K562 (cell line): ENCODE results near the gene PHYKPL. TPM values are rescaled to one million over a fixed set of nuclear protein-coding genes. Genes with fewer than 3 reads are reported as not detected.

ENCODE experiments used
- ATF2 ChIP-seq: sonication (generic); formaldehyde crosslinking; IDR thresholded peaks from 2 replicates; pipeline ENCODE4 v1.8.1; 2022; ENCODE audit warnings: missing genetic modification reagents
- ATF7 ChIP-seq: fragments of 450-650 bp; IDR thresholded peaks from 2 replicates; pipeline ENCODE4 v1.7.1; 2014; ENCODE audit warnings: mild to moderate bottlenecking, moderate library complexity
- BCLAF1 ChIP-seq, 2 experiments: fragments of 450-650 bp in 1 of 2; IDR thresholded peaks; 2 replicates each; pipeline ENCODE4 v1.6.1; 2011 to 2017; ENCODE audit warnings: low read depth in 2 of 2, antibody characterized with exemption in 1 of 2, borderline replicate concordance in 1 of 2, low read length in 1 of 2, mild to moderate bottlenecking in 1 of 2, mixed read lengths in 1 of 2; ENCODE audit not compliant: control insufficient read depth in 1 of 2
- BHLHE40 ChIP-seq: IDR thresholded peaks from 2 replicates; pipeline ENCODE4 v1.6.1; 2011; ENCODE audit warnings: low read length, improper control_type of control experiment
- CAMTA2 ChIP-seq: fragments of 250-450 bp; sonication (Bioruptor Pico); conservative IDR thresholded peaks from 2 replicates; pipeline ENCODE4 v1.5.1; 2022
- CBFA2T3 ChIP-seq: fragments of 450-650 bp; IDR thresholded peaks from 2 replicates; pipeline ENCODE4 v1.6.1; 2017
- DLX4 ChIP-seq: fragments of 250-450 bp; sonication (Bioruptor Pico); IDR thresholded peaks from 2 replicates; pipeline ENCODE4 v1.6.1; 2021; ENCODE audit warnings: mild to moderate bottlenecking
- FOXP4 ChIP-seq: sonication (generic); formaldehyde crosslinking; IDR thresholded peaks from 2 replicates; pipeline ENCODE4 v1.8.0; 2022; ENCODE audit warnings: mild to moderate bottlenecking, missing genetic modification reagents, borderline replicate concordance
- HDAC1 ChIP-seq, 2 experiments: fragments of 450-650 bp; IDR thresholded peaks; 2 replicates each; pipeline ENCODE4 v1.6.1; 2016 to 2017; ENCODE audit warnings: inconsistent platforms in 1 of 2, mild to moderate bottlenecking in 1 of 2, moderate library complexity in 1 of 2
- KLF10 ChIP-seq: fragments of 250-450 bp; sonication (Bioruptor Pico); IDR thresholded peaks from 2 replicates; pipeline ENCODE4 v1.6.1; 2021; ENCODE audit warnings: matching md5 sums
- MCM2 ChIP-seq: fragments of 450-650 bp; IDR thresholded peaks from 2 replicates; pipeline ENCODE4 v1.6.1; 2017; ENCODE audit warnings: low read depth, mild to moderate bottlenecking
- MCM7 ChIP-seq, 2 experiments: fragments of 450-650 bp; IDR thresholded peaks; 2 replicates each; pipeline ENCODE4 v1.6.1; 2016 to 2018
- MIER1 ChIP-seq: fragments of 450-650 bp; IDR thresholded peaks from 2 replicates; pipeline ENCODE4 v1.6.1; 2016; ENCODE audit warnings: antibody characterized with exemption, mild to moderate bottlenecking, low read depth
- MTF1 ChIP-seq: fragments of 250-450 bp; sonication (Bioruptor Pico); IDR thresholded peaks from 2 replicates; pipeline ENCODE4 v1.9.0; 2021; ENCODE audit warnings: moderate library complexity, mild to moderate bottlenecking, inconsistent platforms, borderline replicate concordance
- PRDM10 ChIP-seq: fragments of 450-650 bp; IDR thresholded peaks from 2 replicates; pipeline ENCODE4 v1.6.1; 2018; ENCODE audit not compliant: partially characterized antibody
- SMARCE1 ChIP-seq: fragments of 450-650 bp; IDR thresholded peaks from 2 replicates; pipeline ENCODE4 v1.7.1; 2016; ENCODE audit warnings: mild to moderate bottlenecking
- ZNF76 ChIP-seq: fragments of 250-450 bp; sonication (Bioruptor Pico); IDR thresholded peaks from 2 replicates; pipeline ENCODE4 v1.4.0; 2020; ENCODE audit warnings: mild to moderate bottlenecking, moderate library complexity, borderline replicate concordance
- ZNF780A ChIP-seq: fragments of 250-450 bp; sonication (Bioruptor Pico); IDR thresholded peaks from 2 replicates; pipeline ENCODE4 v1.5.0; 2021; ENCODE audit warnings: mild to moderate bottlenecking
- polyA plus RNA-seq, 8 experiments: library from polyadenylated mRNA; depleted of rRNA in 4 of 8; stranded (reverse) in 5 of 8; unstranded in 3 of 8; fragments of >200 nt; fragmentation: Nextera tagmentation in 2 of 8; fragmentation: Illumina TruSeq in 1 of 8; extraction: Ambion mirVana in 2 of 8; extraction: Trizol in 1 of 8; gene quantifications; 2 replicates each; pipeline versions ENCODE4 v1.2.1 to v1.2.3, GENCODE V29; 2011 to 2014; ENCODE audit warnings: inconsistent platforms in 1 of 8, missing spikeins in 1 of 8
- total RNA-seq, 7 experiments: library from RNA; depleted of rRNA in 6 of 7; stranded (reverse); fragments of >200 nt in 6 of 7; fragmentation: Illumina TruSeq in 2 of 7; extraction: Trizol in 2 of 7; gene quantifications; 2 replicates each; pipeline versions ENCODE4 v1.2.1 to v1.2.3, GENCODE V29; 2011 to 2021; ENCODE audit warnings: low replicate concordance in 1 of 7

The PHYKPL gene
- total and polyA plus RNA-seq, 9 of the 15 experiments (the other 6 are each of a cell fraction or from before 2014, with no cell fraction given) = 4.7 to 34.7 (median 18.6) TPM

GRCh38 chr5:178204182-178204934, 28.2 kb downstream of the PHYKPL start, which contains the start of gene HNRNPAB (continued):
- TF ChIP-seq FOXP4 (CRISPR knock-in tag) = no peak
- no peak for TF ChIP-seq CBFA2T3
- no peak for TF ChIP-seq MCM2
- no peak for TF ChIP-seq MTF1 (CRISPR knock-in tag)
- TF ChIP-seq ZNF76 (CRISPR knock-in tag) = no peak
- no peak for TF ChIP-seq MCM7 (IDR thresholded peaks at IDR 0.05)
- no peak for TF ChIP-seq PRDM10
- no peak for TF ChIP-seq ZNF780A (CRISPR knock-in tag)
- no peak for TF ChIP-seq ATF2
- peak in 1 of 2 experiments; percentile 94; a peak in 2 of 4 replicates for TF ChIP-seq HDAC1 (IDR thresholded peaks at IDR 0.05)
- peak; percentile 60; the same call in 1 of the 2 replicates for TF ChIP-seq ATF7
- no peak for TF ChIP-seq SMARCE1
- no peak for TF ChIP-seq KLF10 (CRISPR knock-in tag)
- TF ChIP-seq BCLAF1 (IDR thresholded peaks at IDR 0.05; ENCODE audit: borderline replicate concordance in 1 of 2, control insufficient read depth in 1 of 2, low read depth in 2 of 2, low read length in 1 of 2) = no peak
- no peak for TF ChIP-seq CAMTA2 (CRISPR knock-in tag)
- no peak; the same call in 1 of the 2 replicates for TF ChIP-seq BHLHE40
- no peak for TF ChIP-seq DLX4 (CRISPR knock-in tag)
- no peak for TF ChIP-seq MIER1
